Osteoblast (primary cell): ENCODE data around the gene ABCA13. TPM values are rescaled to one million over a fixed set of nuclear protein-coding genes. Genes with fewer than 3 reads are reported as not detected.

ENCODE experiments used
- DNase-seq: peaks from one replicate; pipeline ENCODE4 v3.0.0; 2011; ENCODE audit warnings: low spot score, mixed read lengths; ENCODE audit not compliant: insufficient read length; ENCODE audit errors: missing footprints
- H2AFZ ChIP-seq: 2 replicates; pipeline ENCODE4 v1.6.0; 2011; ENCODE audit warnings: mild to moderate bottlenecking, low read length
- H3K27ac ChIP-seq: 2 replicates; pipeline ENCODE4 v1.5.1; 2011; ENCODE audit warnings: mild to moderate bottlenecking, low read depth, low read length, moderate library complexity
- H3K27me3 ChIP-seq: 2 replicates; pipeline ENCODE4 v1.6.0; 2012; ENCODE audit warnings: mild to moderate bottlenecking, control low read depth, inconsistent platforms, low read length, moderate library complexity; ENCODE audit not compliant: insufficient read depth
- H3K36me3 ChIP-seq: 2 replicates; pipeline ENCODE4 v1.5.1; 2011; ENCODE audit warnings: mild to moderate bottlenecking, low read length, control low read depth, moderate library complexity; ENCODE audit not compliant: insufficient read depth
- H3K4me1 ChIP-seq: 2 replicates; pipeline ENCODE4 v1.5.1; 2011; ENCODE audit warnings: mild to moderate bottlenecking, low read length, control low read depth, moderate library complexity; ENCODE audit not compliant: insufficient read depth
- H3K4me2 ChIP-seq: 2 replicates; pipeline ENCODE4 v1.6.0; 2011; ENCODE audit warnings: mild to moderate bottlenecking, low read length; ENCODE audit not compliant: insufficient read depth
- H3K4me3 ChIP-seq: fragments of 200-600 bp; sonication (generic); 3 replicates; pipeline ENCODE4 v1.5.1; 2012; ENCODE audit warnings: mild to moderate bottlenecking, low read length, inconsistent platforms; ENCODE audit not compliant: insufficient read depth
- H3K79me2 ChIP-seq: 2 replicates; pipeline ENCODE4 v1.6.0; 2012; ENCODE audit warnings: mild to moderate bottlenecking, low read length, control low read depth, inconsistent platforms; ENCODE audit not compliant: insufficient read depth
- H3K9me3 ChIP-seq: 2 replicates; pipeline ENCODE4 v1.5.1; 2011; ENCODE audit warnings: low read depth, low read length, control low read depth
- H4K20me1 ChIP-seq: 2 replicates; pipeline ENCODE4 v1.6.0; 2012; ENCODE audit warnings: mild to moderate bottlenecking, low read length, control low read depth; ENCODE audit not compliant: insufficient read depth
- total RNA-seq: library from RNA; depleted of rRNA; stranded (reverse); fragments of >200 nt; gene quantifications from 2 replicates; pipeline ENCODE4 v1.2.3, GENCODE V29; 2012
- TF ChIP-seq, protein P1 (sequence below): IDR thresholded peaks from 2 replicates; pipeline ENCODE4 v1.5.1; 2011; ENCODE audit warnings: mild to moderate bottlenecking, low read depth, low read length, moderate library complexity; ENCODE audit errors: extremely low read depth

ABCA13 gene
- total RNA-seq, 1 donor: 3.6 TPM

DNA sequence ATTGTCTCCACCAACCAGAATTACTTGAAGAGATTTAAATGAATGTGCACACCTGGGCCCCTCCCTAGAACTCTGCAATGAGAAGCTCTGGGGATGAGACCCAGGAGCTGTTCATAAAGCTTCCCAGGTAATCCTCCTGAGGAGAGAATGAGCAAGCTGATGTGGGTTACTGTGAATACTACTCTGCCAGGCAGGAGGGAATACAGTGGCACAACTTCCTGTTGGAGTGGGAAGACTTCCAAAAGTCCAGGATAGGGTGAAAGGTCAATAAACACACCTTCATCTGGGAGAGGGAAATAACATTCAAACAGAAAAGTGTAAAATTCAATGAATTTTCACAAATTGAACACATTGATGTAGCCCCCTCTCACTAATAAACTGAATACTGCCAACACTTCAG lies 351.4 kb downstream of the ABCA13 start:
- TF ChIP-seq, protein P1, sequence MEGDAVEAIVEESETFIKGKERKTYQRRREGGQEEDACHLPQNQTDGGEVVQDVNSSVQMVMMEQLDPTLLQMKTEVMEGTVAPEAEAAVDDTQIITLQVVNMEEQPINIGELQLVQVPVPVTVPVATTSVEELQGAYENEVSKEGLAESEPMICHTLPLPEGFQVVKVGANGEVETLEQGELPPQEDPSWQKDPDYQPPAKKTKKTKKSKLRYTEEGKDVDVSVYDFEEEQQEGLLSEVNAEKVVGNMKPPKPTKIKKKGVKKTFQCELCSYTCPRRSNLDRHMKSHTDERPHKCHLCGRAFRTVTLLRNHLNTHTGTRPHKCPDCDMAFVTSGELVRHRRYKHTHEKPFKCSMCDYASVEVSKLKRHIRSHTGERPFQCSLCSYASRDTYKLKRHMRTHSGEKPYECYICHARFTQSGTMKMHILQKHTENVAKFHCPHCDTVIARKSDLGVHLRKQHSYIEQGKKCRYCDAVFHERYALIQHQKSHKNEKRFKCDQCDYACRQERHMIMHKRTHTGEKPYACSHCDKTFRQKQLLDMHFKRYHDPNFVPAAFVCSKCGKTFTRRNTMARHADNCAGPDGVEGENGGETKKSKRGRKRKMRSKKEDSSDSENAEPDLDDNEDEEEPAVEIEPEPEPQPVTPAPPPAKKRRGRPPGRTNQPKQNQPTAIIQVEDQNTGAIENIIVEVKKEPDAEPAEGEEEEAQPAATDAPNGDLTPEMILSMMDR: no peak
- Histone ChIP-seq H3K79me2 (no peaks in the 10 kb centered on the region), H3K4me1 (no peaks in the 10 kb centered on the region), H3K27ac (no peak overlapping the region), H3K36me3 (no peaks in the 10 kb centered on the region), H3K9me3 (no peaks in the 10 kb centered on the region), H3K4me3 (no peak overlapping the region), H3K4me2 (no peak overlapping the region), H4K20me1 (no peaks in the 10 kb centered on the region), H3K27me3 (no peaks in the 10 kb centered on the region), H2AFZ (no peak overlapping the region)
- no peak for DNase-seq

DNA sequence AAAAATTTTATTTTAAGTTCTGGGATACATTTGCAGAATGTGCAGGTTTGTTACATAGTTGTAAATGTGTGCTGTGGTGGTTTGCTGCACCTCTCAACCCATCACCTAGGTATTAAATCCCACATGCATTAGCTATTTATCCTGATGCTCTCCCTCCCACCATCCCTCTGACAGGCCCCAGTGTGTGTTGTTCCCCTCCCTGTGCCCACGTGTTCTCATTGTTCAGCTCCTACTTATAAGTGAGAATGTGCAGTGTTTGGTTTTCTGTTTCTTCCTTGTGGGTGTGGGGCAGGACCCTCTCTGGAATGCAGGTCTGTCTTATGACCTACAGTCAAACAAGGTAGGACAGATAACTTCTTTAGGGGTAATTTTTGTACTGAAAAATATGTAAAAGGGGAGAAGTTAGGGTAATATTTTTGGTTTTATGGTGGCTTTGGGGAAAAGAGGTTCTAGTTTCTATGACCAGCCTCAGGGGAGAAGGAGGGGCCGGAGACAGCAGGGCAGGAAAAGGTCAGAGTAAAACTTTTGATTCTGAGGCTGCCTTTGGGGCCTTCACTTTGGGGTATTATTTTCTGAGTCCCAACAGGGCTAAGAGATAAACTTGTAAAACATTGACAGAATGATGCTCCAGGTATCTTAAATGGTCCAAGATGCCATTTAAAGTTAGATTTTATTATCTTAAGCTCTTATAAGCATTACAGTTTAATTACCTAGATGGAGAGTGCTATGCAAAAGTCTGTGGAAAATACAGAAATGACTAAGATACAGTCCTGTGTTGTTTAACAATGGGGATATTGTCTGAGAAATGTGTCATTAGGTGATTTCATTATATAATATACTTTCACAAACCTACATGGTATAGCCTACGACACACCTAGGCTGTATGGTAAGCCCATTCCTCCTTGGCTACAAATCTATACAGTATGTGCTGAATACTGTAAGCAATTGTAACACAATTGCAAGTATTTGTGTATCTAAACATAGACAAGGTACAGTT lies 354.8 kb downstream of the ABCA13 start:
- H2AFZ ChIP-seq: no peak overlapping the region
- no peak overlapping the region for H3K27ac ChIP-seq
- H3K4me1 ChIP-seq: no peaks in the 10 kb centered on the region
- H3K4me2 ChIP-seq: no peak overlapping the region
- no peak for DNase-seq
- no peaks in the 10 kb centered on the region for H4K20me1 ChIP-seq
- no peak overlapping the region for H3K4me3 ChIP-seq
- TF ChIP-seq, protein P1: no peak
- H3K27me3 ChIP-seq: no peaks in the 10 kb centered on the region
- no peaks in the 10 kb centered on the region for H3K79me2 ChIP-seq
- no peaks in the 10 kb centered on the region for H3K9me3 ChIP-seq
- H3K36me3 ChIP-seq: no peaks in the 10 kb centered on the region

- H3K36me3 ChIP-seq: no peaks in the 10 kb centered on the region
- H3K4me3 ChIP-seq: no peak overlapping the region
- no peaks in the 10 kb centered on the region for H3K9me3 ChIP-seq
- H3K4me1 ChIP-seq: no peaks in the 10 kb centered on the region
- no peak overlapping the region for H2AFZ ChIP-seq
- no peak overlapping the region for H3K4me2 ChIP-seq
- TF ChIP-seq, protein P1: no peak
- no peaks in the 10 kb centered on the region for H3K27me3 ChIP-seq
- H4K20me1 ChIP-seq: no peaks in the 10 kb centered on the region
- H3K27ac ChIP-seq: no peak overlapping the region
- no peaks in the 10 kb centered on the region for H3K79me2 ChIP-seq
- DNase-seq: no peak
These were observed 357.4 kb downstream of the ABCA13 start for GRCh38 chr7:48528646-48529045.

- no peak overlapping the region for H2AFZ ChIP-seq
- TF ChIP-seq, protein P1: no peak
- H3K79me2 ChIP-seq: no peaks in the 10 kb centered on the region
- H4K20me1 ChIP-seq: no peaks in the 10 kb centered on the region
- H3K9me3 ChIP-seq: peaks cover 3% of the 10 kb centered on the region
- H3K4me1 ChIP-seq: no peaks in the 10 kb centered on the region
- H3K27ac ChIP-seq: no peak overlapping the region
- no peak overlapping the region for H3K4me2 ChIP-seq
- DNase-seq: no peak
- H3K4me3 ChIP-seq: no peak overlapping the region
- H3K36me3 ChIP-seq: no peaks in the 10 kb centered on the region
- no peaks in the 10 kb centered on the region for H3K27me3 ChIP-seq
These were observed 366.3 kb downstream of the ABCA13 start for GRCh38 chr7:48537561-48537960.
